Right kidney (tissue), 1 donor: ENCODE measurements around the gene SLC1A1.
"Not testable (repeated sequence)": the region's sequence is repeated elsewhere in the genome, so short reads cannot be mapped to it uniquely, and the experiment has no call there.

Source experiments
- DNase-seq: peaks from one replicate; pipeline ENCODE4 v3.0.0-alpha.2; 2016

The SLC1A1 gene

GRCh38 chr9:4576448-4576847 lies 86.2 kb downstream of the SLC1A1 start:
- no peak for DNase-seq

DNA sequence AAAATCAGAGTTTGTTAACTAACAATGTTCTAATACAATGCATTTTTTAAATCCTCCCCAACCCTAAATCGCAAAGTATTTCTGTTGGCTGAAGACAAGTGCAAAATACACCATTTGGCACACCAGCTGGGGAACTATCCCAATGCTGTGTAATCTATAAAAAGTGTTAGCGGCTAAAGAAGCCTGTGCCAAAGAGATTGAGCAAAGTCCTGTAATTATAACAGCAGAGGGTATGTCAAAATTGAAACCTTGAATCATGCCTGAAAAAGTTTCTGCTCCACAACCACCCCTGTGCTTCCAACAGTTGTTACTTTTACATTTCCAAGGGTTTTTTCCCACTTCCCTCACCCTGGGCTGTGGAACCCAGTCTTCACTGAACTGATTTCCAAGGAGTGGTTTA lies 88.7 kb downstream of the SLC1A1 start:
- DNase-seq, result no peak

- DNase-seq, result no peak
Measured at GRCh38 chr9:4581035-4581760, 90.9 kb downstream of the SLC1A1 start.

- no peak for DNase-seq
Measured at GRCh38 chr9:4581861-4582565, 91.7 kb downstream of the SLC1A1 start.

GRCh38 chr9:4583001-4583400 lies 92.7 kb downstream of the SLC1A1 start:
- DNase-seq, result no peak

GRCh38 chr9:4584636-4585035 lies 94.4 kb downstream of the SLC1A1 start:
- DNase-seq, result no peak

DNA sequence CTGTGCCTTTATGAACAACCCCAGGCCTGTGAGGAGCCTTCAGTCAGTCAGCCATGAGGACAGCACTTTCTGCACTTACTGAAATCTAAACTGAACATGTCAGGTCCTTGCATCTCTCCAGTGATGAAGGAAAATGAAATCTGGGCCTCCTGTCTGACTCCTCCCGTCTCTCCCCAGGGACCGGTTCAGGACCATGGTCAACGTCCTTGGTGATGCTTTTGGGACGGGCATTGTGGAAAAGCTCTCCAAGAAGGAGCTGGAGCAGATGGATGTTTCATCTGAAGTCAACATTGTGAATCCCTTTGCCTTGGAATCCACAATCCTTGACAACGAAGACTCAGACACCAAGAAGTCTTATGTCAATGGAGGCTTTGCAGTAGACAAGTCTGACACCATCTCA lies 94.9 kb downstream of the SLC1A1 start:
- DNase-seq, result no peak

GRCh38 chr9:4588721-4589120 lies 98.5 kb downstream of the SLC1A1 start:
- no peak for DNase-seq

GRCh38 chr9:4590430-4591122 lies 100.3 kb downstream of the SLC1A1 start:
- DNase-seq, result no peak

GRCh38 chr9:4591123-4591500 lies 100.8 kb downstream of the SLC1A1 start:
- DNase-seq, result no peak

DNA sequence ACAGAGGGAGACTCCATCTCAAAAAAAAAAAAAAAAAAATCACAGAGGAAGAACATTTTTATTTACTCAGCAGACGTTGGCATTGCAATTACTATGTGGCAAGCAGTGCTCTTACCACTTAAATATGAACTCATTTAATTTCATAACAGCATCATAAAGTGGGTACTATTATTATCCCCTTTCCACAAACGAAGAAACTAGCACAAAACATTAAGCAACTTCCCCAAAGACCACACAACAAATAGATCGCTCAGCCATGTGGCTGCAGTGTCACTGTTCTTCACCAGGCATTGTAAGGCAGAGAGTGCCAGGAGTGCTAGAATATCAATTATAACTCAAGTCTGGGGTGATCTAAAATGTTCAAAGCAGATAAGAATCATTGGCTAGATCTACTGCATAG lies 102.0 kb downstream of the SLC1A1 start:
- no peak for DNase-seq

GRCh38 chr9:4592886-4593285 lies 102.6 kb downstream of the SLC1A1 start:
- no peak for DNase-seq

GRCh38 chr9:4594545-4594944 lies 104.3 kb downstream of the SLC1A1 start:
- no peak for DNase-seq

GRCh38 chr9:4594994-4595393 lies 104.7 kb downstream of the SLC1A1 start:
- no peak for DNase-seq

DNA sequence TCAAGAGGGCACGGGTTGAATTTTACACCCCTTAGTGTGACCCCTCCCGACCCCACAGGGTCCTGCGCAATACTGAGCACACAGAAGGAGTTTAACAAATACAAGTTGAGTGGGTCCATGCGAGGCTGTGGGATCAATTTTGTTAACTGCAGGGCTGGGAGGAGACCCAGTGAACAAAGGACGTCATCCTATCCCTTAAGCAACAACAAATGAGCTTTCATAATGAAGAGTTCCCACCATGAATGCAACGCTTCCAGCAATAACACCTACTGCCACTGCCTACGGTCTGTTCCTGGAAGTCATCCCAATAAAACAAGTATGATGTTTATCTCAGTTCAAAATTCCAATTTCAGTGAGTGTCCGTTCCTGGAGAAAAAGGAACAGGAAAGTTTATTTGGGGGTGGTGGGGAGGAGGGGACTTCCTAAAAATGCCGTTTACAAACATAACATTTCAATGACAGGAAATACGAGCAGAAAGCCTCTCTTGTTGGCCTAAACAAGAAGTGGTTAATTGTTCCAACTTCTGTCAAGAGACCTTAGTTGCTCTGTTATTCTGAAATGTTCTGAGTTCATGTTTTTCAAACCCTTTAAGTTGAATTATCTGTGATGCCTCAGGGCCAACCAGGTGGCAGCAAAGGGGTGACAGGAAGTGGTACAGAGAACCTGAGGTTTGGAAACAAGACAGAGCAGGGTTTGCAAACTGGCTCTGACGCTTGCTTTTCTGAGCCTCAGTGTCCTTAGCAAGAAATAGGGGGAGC lies 106.1 kb downstream of the SLC1A1 start:
- DNase-seq, result no peak

DNA sequence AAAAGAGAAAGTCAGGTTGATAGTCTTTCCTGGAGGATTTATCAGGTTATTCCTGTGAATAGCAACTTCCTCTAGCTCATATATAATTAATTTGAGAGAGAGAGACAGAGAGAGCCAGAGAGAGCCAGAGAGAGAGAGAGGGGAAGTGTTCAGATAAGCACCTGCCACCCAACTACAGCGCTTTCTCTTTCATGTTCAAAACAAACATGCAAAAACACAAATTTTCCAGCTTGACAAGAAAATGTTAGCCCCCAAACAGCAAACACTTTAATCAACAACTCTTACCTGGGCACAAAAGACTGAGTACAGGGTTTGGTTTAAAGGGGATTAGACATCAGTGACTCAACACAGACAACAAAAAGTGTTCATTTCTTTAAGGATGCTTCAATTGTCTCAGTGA lies 110.1 kb downstream of the SLC1A1 start:
- no peak for DNase-seq

- no peak for DNase-seq
Measured at GRCh38 chr9:4603830-4604229, 113.6 kb downstream of the SLC1A1 start.

DNA sequence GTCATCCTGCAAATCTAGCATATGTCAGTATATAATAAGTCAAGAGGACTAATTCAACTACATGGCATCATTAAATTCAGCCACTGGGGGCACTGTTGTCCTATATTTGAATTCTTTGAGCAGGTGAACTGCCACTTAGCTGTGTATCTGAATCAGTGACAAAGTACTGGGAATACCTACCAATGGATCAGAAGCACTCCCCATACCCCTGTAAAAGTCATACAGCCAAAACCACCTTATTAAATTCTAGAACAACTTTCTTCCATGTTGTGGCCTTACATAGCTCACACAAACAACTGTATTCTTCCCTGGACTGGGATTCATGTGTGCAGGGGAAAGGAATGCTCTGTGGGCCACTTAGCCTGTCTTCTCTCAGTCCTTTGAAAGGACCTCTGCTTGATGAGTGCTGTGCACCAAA lies 114.4 kb downstream of the SLC1A1 start:
- DNase-seq, result no peak

DNA sequence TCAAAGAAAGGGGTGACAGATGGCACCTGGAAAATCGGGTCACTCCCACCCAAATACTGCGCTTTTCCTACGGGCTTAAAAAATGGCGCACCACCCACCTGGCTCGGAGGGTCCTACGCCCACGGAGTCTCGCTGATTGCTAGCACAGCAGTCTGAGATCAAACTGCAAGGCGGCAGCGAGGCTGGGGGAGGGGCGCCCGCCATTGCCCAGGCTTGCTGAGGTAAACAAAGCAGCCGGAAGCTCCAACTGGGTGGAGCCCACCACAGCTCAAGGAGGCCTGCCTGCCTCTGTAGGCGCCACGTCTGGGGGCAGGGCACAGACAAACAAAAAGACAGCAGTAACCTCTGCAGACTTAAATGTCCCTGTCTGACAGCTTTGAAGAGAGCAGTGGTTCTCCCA lies 115.8 kb downstream of the SLC1A1 start:
- not testable (repeated sequence) for DNase-seq

GRCh38 chr9:4614627-4615026 lies 124.4 kb downstream of the SLC1A1 start:
- no peak for DNase-seq

- no peak for DNase-seq
Measured at GRCh38 chr9:4615251-4615650, 125.0 kb downstream of the SLC1A1 start.

GRCh38 chr9:4615778-4616177 lies 125.5 kb downstream of the SLC1A1 start:
- no peak for DNase-seq

- DNase-seq, result no peak
Measured at GRCh38 chr9:4617752-4618151, 127.5 kb downstream of the SLC1A1 start.
